KMS-11 (cell line): ENCODE data around the gene GLS2.

ENCODE experiments used
- H2AFZ ChIP-seq: fragments of 200-600 bp; sonication (generic); 2 replicates; pipeline ENCODE4 v1.6.1; 2016; ENCODE audit warnings: antibody characterized with exemption, mixed run types, low read depth
- H3K27ac ChIP-seq: fragments of 200-600 bp; sonication (generic); 2 replicates; pipeline ENCODE4 v1.6.1; 2016; ENCODE audit warnings: mild to moderate bottlenecking, mixed run types
- H3K27me3 ChIP-seq: fragments of 200-600 bp; sonication (generic); 2 replicates; pipeline ENCODE4 v1.6.1; 2017; ENCODE audit warnings: mild to moderate bottlenecking, low read depth, mixed run types, moderate library complexity; ENCODE audit not compliant: insufficient read depth
- H3K36me3 ChIP-seq: fragments of 200-600 bp; sonication (generic); 2 replicates; pipeline ENCODE4 v1.6.1; 2017; ENCODE audit warnings: mild to moderate bottlenecking, mixed run types; ENCODE audit not compliant: insufficient read depth
- H3K4me1 ChIP-seq: fragments of 200-600 bp; sonication (generic); 2 replicates; pipeline ENCODE4 v1.6.1; 2016; ENCODE audit warnings: mild to moderate bottlenecking, low read depth, mixed run types; ENCODE audit not compliant: poor library complexity, severe bottlenecking
- H3K4me2 ChIP-seq: fragments of 200-600 bp; sonication (generic); 2 replicates; pipeline ENCODE4 v1.7.0; 2016; ENCODE audit warnings: mild to moderate bottlenecking, mixed run types
- H3K4me3 ChIP-seq: fragments of 200-600 bp; sonication (generic); IDR thresholded peaks from 2 replicates; pipeline ENCODE4 v1.6.1; 2017; ENCODE audit warnings: low read depth, low read length, mixed read lengths; ENCODE audit not compliant: insufficient read depth
- H3K79me2 ChIP-seq: fragments of 200-600 bp; sonication (generic); 2 replicates; pipeline ENCODE4 v1.6.1; 2016; ENCODE audit warnings: low read depth, mixed run types; ENCODE audit not compliant: insufficient read depth
- H3K9ac ChIP-seq: fragments of 200-600 bp; sonication (generic); 2 replicates; pipeline ENCODE4 v1.6.1; 2016; ENCODE audit warnings: mild to moderate bottlenecking, mixed run types
- H4K20me1 ChIP-seq: fragments of 200-600 bp; sonication (generic); 2 replicates; pipeline ENCODE4 v1.6.1; 2016; ENCODE audit warnings: mild to moderate bottlenecking, mixed run types; ENCODE audit not compliant: insufficient read depth
- CTCF ChIP-seq: fragments of 200-600 bp; sonication (generic); conservative IDR thresholded peaks from 2 replicates; pipeline ENCODE4 v1.6.1; 2017; ENCODE audit warnings: low read depth, mild to moderate bottlenecking, antibody characterized with exemption, low read length, moderate library complexity, mixed read lengths

Gene GLS2

DNA sequence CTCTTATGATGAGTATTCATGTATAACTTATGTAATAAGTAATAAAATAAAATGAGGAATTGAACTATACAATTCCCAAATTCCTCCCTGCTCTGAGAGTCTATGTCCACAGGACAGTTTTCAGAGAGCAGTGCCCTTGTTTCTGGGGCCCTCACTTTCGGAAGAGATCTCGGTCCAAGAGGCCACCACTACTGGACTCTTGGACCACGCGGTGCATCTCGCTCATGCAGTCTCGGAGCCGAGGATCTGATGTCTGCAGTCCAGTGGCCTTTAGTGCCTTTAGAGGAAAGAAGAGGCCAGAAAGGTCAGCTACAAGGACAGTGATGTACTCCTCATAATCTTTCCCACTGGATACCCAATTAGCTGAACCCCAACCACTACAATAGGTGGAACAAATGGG, 8.3 kb downstream of the GLS2 start:
- Histone ChIP-seq H3K27me3 (no peaks in the 10 kb centered on the region), H3K4me2 (no peak overlapping the region), H3K27ac (no peak overlapping the region), H4K20me1 (no peaks in the 10 kb centered on the region), H3K36me3 (no peaks in the 10 kb centered on the region), H3K9ac (no peak overlapping the region), H3K4me3 (no peak overlapping the region), H2AFZ (no peak overlapping the region), H3K4me1 (no peaks in the 10 kb centered on the region), H3K79me2 (no peaks in the 10 kb centered on the region)
- TF ChIP-seq CTCF = no peak

DNA sequence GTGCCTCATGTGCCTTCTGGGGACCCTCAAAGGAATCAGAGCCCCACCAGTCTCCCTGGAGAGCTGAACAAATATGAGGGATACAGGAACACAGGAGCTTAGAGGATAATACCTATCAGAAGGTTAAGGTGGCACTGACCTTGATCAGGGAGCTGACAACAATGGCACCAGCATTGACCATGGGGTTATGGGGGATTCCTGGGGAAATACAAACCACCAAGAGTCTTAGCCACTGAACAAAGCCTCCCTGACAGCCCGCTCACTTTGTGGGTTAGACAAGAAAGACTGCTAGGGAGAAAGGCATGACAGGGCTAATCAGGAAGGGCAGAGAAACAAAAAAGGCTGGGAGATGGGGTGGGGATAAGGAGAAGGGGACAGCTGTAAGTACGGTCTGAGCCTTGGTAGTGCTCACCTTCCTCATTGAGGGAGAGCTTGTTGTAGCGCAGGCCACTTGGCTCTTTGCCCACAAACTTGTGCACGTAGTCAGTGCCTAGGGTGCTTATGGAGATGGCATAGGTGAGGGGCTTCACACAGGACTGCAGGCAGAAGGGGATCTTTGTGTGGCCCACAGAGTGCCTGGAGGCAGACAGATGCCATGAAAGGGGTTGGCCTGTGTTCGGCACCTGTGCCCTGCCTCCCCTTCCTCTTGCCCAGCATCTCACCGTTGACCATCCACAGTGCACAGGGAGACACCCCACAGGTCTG, 10.3 kb downstream of the GLS2 start:
- peaks cover 12% of the 10 kb centered on the region; the same call in 1 of the 2 replicates for H3K79me2 ChIP-seq
- H3K9ac ChIP-seq = no peak overlapping the region
- no peaks in the 10 kb centered on the region for H4K20me1 ChIP-seq
- no peak overlapping the region for H3K4me2 ChIP-seq
- no peaks in the 10 kb centered on the region; the same call in 1 of the 2 replicates for H3K36me3 ChIP-seq
- no peak overlapping the region for H3K4me3 ChIP-seq
- H2AFZ ChIP-seq = no peak overlapping the region
- no peaks in the 10 kb centered on the region for H3K4me1 ChIP-seq
- no peak for TF ChIP-seq CTCF
- no peaks in the 10 kb centered on the region for H3K27me3 ChIP-seq
- no peak overlapping the region for H3K27ac ChIP-seq

GRCh38 chr12:56476972-56477432, 11.0 kb downstream of the GLS2 start:
- no peak for TF ChIP-seq CTCF
- H2AFZ ChIP-seq = no peak overlapping the region
- no peak overlapping the region for H3K4me2 ChIP-seq
- H3K4me3 ChIP-seq = no peak overlapping the region
- no peaks in the 10 kb centered on the region for H3K27me3 ChIP-seq
- no peak overlapping the region for H3K9ac ChIP-seq
- no peak overlapping the region for H3K27ac ChIP-seq
- H4K20me1 ChIP-seq = no peaks in the 10 kb centered on the region
- no peaks in the 10 kb centered on the region; the same call in 1 of the 2 replicates for H3K36me3 ChIP-seq
- H3K4me1 ChIP-seq = peaks cover 5% of the 10 kb centered on the region
- H3K79me2 ChIP-seq = peaks cover 19% of the 10 kb centered on the region; the same call in 1 of the 2 replicates

GRCh38 chr12:56476143-56476542, 11.8 kb downstream of the GLS2 start:
- TF ChIP-seq CTCF = no peak
- Histone ChIP-seq H3K4me2 (no peak overlapping the region), H3K27me3 (no peaks in the 10 kb centered on the region), H3K9ac (no peak overlapping the region), H3K4me1 (peaks cover 14% of the 10 kb centered on the region), H2AFZ (no peak overlapping the region), H3K4me3 (no peak overlapping the region), H3K27ac (no peak overlapping the region), H3K36me3 (no peaks in the 10 kb centered on the region; the same call in 1 of the 2 replicates), H4K20me1 (no peaks in the 10 kb centered on the region), H3K79me2 (peaks cover 27% of the 10 kb centered on the region; the same call in 1 of the 2 replicates)
